Loucy (cell line): Measurements from ENCODE around the gene DDA1.

ENCODE experiments used
- H2AFZ ChIP-seq: fragments of 200-600 bp; sonication (generic); 2 replicates; pipeline ENCODE4 v1.6.0; 2016; ENCODE audit warnings: antibody characterized with exemption, mild to moderate bottlenecking, low read length, moderate library complexity
- H3F3A ChIP-seq: fragments of 200-600 bp; 2 replicates; pipeline ENCODE4 v1.6.0; 2016; ENCODE audit warnings: antibody characterized with exemption, low read depth, mild to moderate bottlenecking
- H3K27me3 ChIP-seq: fragments of 200-600 bp; sonication (generic); 2 replicates; pipeline ENCODE4 v1.6.1; 2014; ENCODE audit warnings: low read length, mild to moderate bottlenecking; ENCODE audit not compliant: insufficient read depth, poor library complexity, severe bottlenecking
- H3K36me3 ChIP-seq: fragments of 200-600 bp; sonication (generic); 2 replicates; pipeline ENCODE4 v1.6.1; 2016; ENCODE audit warnings: low read length; ENCODE audit not compliant: insufficient read depth
- H3K4me1 ChIP-seq: fragments of 200-600 bp; sonication (generic); 2 replicates; pipeline ENCODE4 v1.5.1; 2014; ENCODE audit warnings: low read length, mild to moderate bottlenecking; ENCODE audit not compliant: insufficient read depth, poor library complexity, severe bottlenecking
- H3K4me2 ChIP-seq: fragments of 200-600 bp; sonication (generic); 2 replicates; pipeline ENCODE4 v1.6.0; 2014; ENCODE audit warnings: antibody characterized with exemption, low read length, low read depth, mild to moderate bottlenecking; ENCODE audit not compliant: poor library complexity, severe bottlenecking
- H3K4me3 ChIP-seq: fragments of 200-600 bp; sonication (generic); 2 replicates; pipeline ENCODE4 v1.5.1; 2014; ENCODE audit warnings: low read length, mild to moderate bottlenecking, mixed read lengths; ENCODE audit not compliant: poor library complexity, severe bottlenecking
- H3K79me2 ChIP-seq: fragments of 200-600 bp; sonication (generic); 2 replicates; pipeline ENCODE4 v1.6.1; 2014; ENCODE audit warnings: low read length; ENCODE audit not compliant: insufficient read depth
- H3K9ac ChIP-seq: fragments of 200-600 bp; sonication (generic); 2 replicates; pipeline ENCODE4 v1.6.0; 2014; ENCODE audit warnings: mild to moderate bottlenecking, low read depth, low read length, moderate library complexity; ENCODE audit not compliant: poor library complexity, severe bottlenecking
- H3K9me2 ChIP-seq: fragments of 200-600 bp; sonication (generic); replicated peaks from 2 replicates; pipeline ENCODE4 v1.6.1; 2016; ENCODE audit warnings: low read depth, low read length, mixed read lengths
- H3K9me3 ChIP-seq: fragments of 200-600 bp; sonication (generic); 2 replicates; pipeline ENCODE4 v1.6.1; 2014; ENCODE audit warnings: mild to moderate bottlenecking, antibody characterized with exemption, low read length, low read depth; ENCODE audit not compliant: insufficient read depth
- H4K20me1 ChIP-seq: fragments of 200-600 bp; sonication (generic); 2 replicates; pipeline ENCODE4 v1.6.0; 2014; ENCODE audit warnings: antibody characterized with exemption, low read length, mild to moderate bottlenecking; ENCODE audit not compliant: insufficient read depth, poor library complexity, severe bottlenecking
- EZH2phosphoT487 ChIP-seq: fragments of 200-600 bp; IDR thresholded peaks from 2 replicates; pipeline ENCODE4 v1.6.1; 2018; ENCODE audit warnings: antibody characterized with exemption, mild to moderate bottlenecking, moderate library complexity, borderline replicate concordance
- TF ChIP-seq, protein P1 (sequence below): fragments of 200-600 bp; sonication (generic); conservative IDR thresholded peaks from 2 replicates; pipeline ENCODE4 v1.5.1; 2014; ENCODE audit warnings: mild to moderate bottlenecking, antibody characterized with exemption, low read length

DDA1 gene

DNA sequence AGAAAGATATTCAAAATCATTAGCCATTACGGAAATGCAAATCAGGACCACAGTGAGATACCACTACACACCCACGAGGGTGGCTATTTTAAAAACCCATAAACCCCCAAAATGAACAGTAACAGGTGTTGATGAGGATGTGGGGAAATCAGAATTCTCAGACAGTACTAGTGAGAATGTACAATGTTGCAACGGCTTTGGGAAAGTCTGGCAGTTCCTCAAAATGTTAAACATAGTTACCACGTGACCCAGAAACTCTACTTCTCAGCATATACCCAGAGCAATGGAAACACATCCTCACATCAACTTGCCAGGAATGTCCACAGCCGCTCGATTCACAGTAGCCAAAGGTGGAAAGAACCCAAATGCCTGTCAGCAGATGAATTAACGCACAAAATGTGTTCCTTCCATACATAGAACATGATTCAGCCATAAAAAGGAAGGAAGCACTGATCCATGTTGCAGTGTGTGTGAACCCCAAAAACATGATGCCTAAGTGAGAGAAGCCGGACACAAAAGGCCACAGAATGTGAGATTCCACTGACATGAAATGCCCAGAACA is 60.7 kb downstream of the DDA1 start:
- Histone ChIP-seq H3K79me2 (no peaks in the 10 kb centered on the region), H2AFZ (no peak overlapping the region), H3K9me3 (no peaks in the 10 kb centered on the region), H3K4me3 (no peak overlapping the region), H3F3A (no peaks in the 10 kb centered on the region; the same call in 1 of the 2 replicates), H4K20me1 (no peaks in the 10 kb centered on the region), H3K4me1 (no peaks in the 10 kb centered on the region), H3K36me3 (no peaks in the 10 kb centered on the region), H3K4me2 (no peak overlapping the region), H3K9ac (no peak overlapping the region), H3K9me2 (no peaks in the 10 kb centered on the region), H3K27me3 (no peaks in the 10 kb centered on the region)
- no peak for TF ChIP-seq EZH2phosphoT487
- TF ChIP-seq, protein P1, sequence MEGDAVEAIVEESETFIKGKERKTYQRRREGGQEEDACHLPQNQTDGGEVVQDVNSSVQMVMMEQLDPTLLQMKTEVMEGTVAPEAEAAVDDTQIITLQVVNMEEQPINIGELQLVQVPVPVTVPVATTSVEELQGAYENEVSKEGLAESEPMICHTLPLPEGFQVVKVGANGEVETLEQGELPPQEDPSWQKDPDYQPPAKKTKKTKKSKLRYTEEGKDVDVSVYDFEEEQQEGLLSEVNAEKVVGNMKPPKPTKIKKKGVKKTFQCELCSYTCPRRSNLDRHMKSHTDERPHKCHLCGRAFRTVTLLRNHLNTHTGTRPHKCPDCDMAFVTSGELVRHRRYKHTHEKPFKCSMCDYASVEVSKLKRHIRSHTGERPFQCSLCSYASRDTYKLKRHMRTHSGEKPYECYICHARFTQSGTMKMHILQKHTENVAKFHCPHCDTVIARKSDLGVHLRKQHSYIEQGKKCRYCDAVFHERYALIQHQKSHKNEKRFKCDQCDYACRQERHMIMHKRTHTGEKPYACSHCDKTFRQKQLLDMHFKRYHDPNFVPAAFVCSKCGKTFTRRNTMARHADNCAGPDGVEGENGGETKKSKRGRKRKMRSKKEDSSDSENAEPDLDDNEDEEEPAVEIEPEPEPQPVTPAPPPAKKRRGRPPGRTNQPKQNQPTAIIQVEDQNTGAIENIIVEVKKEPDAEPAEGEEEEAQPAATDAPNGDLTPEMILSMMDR, result no peak
